Measurements from ENCODE around the gene ARID2. TPM values are rescaled to one million over a fixed set of nuclear protein-coding genes. Genes with fewer than 3 reads are reported as not detected.

The ARID2 gene
- total RNA-seq, 2 experiments from 2014 or later = 33.2 to 33.4 TPM

DNA sequence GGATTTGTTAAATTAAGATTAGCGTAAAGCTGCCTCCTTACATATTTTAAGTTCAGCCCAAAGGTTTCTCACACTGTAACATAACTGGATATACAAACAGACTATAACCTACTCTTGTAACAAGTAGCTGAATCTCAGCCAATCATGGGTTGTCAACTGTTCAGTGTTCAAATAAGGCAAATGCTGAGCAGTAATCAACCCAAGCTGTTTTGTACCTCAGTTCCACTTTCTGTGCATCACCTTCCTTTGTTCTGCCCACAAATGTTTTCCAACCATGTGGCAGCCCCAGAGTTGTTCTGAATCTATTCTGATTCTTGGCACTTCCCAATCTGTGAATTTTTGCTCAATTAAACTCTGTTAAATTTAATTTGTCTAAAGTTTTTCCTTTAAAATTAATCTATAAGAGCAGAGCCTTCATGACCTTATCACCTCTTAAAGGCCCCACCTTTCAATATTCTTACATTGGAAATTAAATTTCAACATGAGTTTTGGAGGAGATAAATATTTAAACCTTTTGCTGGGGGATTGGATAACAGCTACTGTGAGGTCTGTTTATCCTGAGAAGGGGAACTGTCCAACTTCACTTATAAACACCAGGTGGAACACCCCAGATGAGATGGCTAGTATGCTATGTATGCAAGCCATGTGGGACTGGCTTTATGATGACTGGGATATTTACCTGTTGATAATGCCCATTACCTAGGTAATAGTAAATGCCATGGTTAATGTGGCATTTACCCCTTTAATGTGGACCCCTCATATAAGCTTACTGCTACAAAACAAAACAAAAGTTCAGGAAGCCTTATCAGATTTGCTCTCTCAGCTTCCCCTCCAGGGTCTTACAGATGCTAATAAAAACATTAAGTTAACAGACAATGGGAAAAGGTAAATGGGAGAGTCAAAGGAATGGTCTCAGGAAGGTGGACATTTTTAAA, 42.2 kb upstream of the ARID2 start:
- ATAC-seq = peak; percentile 81
- intact Hi-C loops (cut with micrococcal nuclease) = no loop called here
- Mint-ChIP-seq H3K4me1 (ENCODE audit: low read depth) (peaks cover 21% of the 10 kb centered on the region), H3K4me3 (no peak overlapping the region), H3K9me3 (no peaks in the 10 kb centered on the region), H3K27me3 (peaks cover 5% of the 10 kb centered on the region), H3K27ac (peak overlapping the region; percentile 34), H3K36me3 (ENCODE audit: low read depth) (no peaks in the 10 kb centered on the region)
- no peak for TF ChIP-seq CTCF (IDR thresholded peaks at IDR 0.05)
- POLR2A ChIA-PET = interaction anchor here (0.6 to 1.0 kb wide), 2 partner anchors 10 kb away, joined by 3 to 4 read pairs; no protein-coding TSS in a partner anchor
- CTCF ChIA-PET = interaction anchor here (1.6 to 2.5 kb wide), 2 partner anchors 36 to 143 kb away, joined by 5 to 9 read pairs; no protein-coding TSS in a partner anchor
- DNase-seq = peak; percentile 41

GRCh38 chr12:45688183-45688582, 41.3 kb upstream of the ARID2 start:
- intact Hi-C loops (cut with micrococcal nuclease) = no loop called here
- H3K4me3 Mint-ChIP-seq = no peak overlapping the region
- DNase-seq = no peak
- H3K27ac Mint-ChIP-seq = no peak overlapping the region
- ChIA-PET POLR2A (no interaction called here), CTCF (interaction anchor here (2.5 kb wide), 1 partner anchor 144 kb away, joined by 9 read pairs; no protein-coding TSS in a partner anchor)
- H3K36me3 Mint-ChIP-seq (ENCODE audit: low read depth) = no peaks in the 10 kb centered on the region
- H3K9me3 Mint-ChIP-seq = no peaks in the 10 kb centered on the region
- H3K27me3 Mint-ChIP-seq = peaks cover 2% of the 10 kb centered on the region
- peaks cover 21% of the 10 kb centered on the region for H3K4me1 Mint-ChIP-seq (ENCODE audit: low read depth)
- no peak for ATAC-seq
- no peak for TF ChIP-seq CTCF (IDR thresholded peaks at IDR 0.05)

- TF ChIP-seq CTCF (IDR thresholded peaks at IDR 0.05) = no peak
- POLR2A ChIA-PET = no interaction called here
- no peak for ATAC-seq
- Mint-ChIP-seq H3K27me3 (no peaks in the 10 kb centered on the region), H3K4me1 (ENCODE audit: low read depth) (no peaks in the 10 kb centered on the region), H3K36me3 (ENCODE audit: low read depth) (no peaks in the 10 kb centered on the region), H3K9me3 (no peaks in the 10 kb centered on the region), H3K4me3 (no peak overlapping the region), H3K27ac (no peak overlapping the region)
- CTCF ChIA-PET = no interaction called here
- intact Hi-C loops (cut with micrococcal nuclease) = no loop called here
- no peak for DNase-seq
Measured at GRCh38 chr12:45695035-45695434, 34.5 kb upstream of the ARID2 start.

DNA sequence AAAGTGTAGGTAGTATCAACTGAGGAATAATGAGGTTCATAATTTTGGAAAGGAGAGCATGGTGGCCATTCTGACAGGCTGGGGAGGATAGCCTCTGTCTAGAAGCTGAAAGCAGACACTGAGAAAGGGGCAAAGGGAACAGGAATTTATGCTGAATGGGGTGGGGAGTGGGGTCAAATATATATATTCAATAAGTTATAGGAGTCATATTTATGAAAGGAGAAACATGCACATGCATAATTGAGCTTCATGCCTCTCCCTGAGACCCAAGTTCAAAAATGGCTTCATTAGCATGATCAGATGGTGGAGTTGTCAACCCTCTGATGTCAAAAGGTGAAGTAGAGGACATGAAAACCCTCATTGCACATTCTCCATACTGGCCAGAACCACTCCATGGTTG, 33.9 kb upstream of the ARID2 start:
- ChIA-PET POLR2A (no interaction called here), CTCF (no interaction called here)
- no peaks in the 10 kb centered on the region for H3K4me1 Mint-ChIP-seq (ENCODE audit: low read depth)
- TF ChIP-seq CTCF (IDR thresholded peaks at IDR 0.05) = no peak
- intact Hi-C loops (cut with micrococcal nuclease) = no loop called here
- H3K36me3 Mint-ChIP-seq (ENCODE audit: low read depth) = no peaks in the 10 kb centered on the region
- H3K27ac Mint-ChIP-seq = no peak overlapping the region
- ATAC-seq (no peak), DNase-seq (no peak)
- H3K9me3 Mint-ChIP-seq = no peaks in the 10 kb centered on the region
- no peak overlapping the region for H3K4me3 Mint-ChIP-seq
- H3K27me3 Mint-ChIP-seq = no peaks in the 10 kb centered on the region

GRCh38 chr12:45696049-45696448, 33.5 kb upstream of the ARID2 start:
- Mint-ChIP-seq H3K4me1 (ENCODE audit: low read depth) (no peaks in the 10 kb centered on the region), H3K27ac (no peak overlapping the region), H3K36me3 (ENCODE audit: low read depth) (no peaks in the 10 kb centered on the region), H3K9me3 (peaks cover 1% of the 10 kb centered on the region), H3K4me3 (no peak overlapping the region), H3K27me3 (no peaks in the 10 kb centered on the region)
- ATAC-seq (no peak), DNase-seq (no peak)
- no peak for TF ChIP-seq CTCF (IDR thresholded peaks at IDR 0.05)
- CTCF ChIA-PET = no interaction called here
- intact Hi-C loops (cut with micrococcal nuclease) = no loop called here
- POLR2A ChIA-PET = no interaction called here
